Heart left ventricle (tissue), 16 donors: Measurements from ENCODE around the gene ANAPC15. TPM values are rescaled to one million over a fixed set of nuclear protein-coding genes. Genes with fewer than 3 reads are reported as not detected.

Experiments used
- ATAC-seq, 4 donors: fragments of 200-7000 bp; cut with Tn5 transposase; one replicate each; pipeline ENCODE4 v1.9.1; 2020 to 2022; ENCODE audit warnings: moderate library complexity in 4 of 4, mild to moderate bottlenecking in 3 of 4, moderate number of reproducible peaks in 1 of 4
- DNase-seq, 5 donors: peaks; one replicate each; pipeline ENCODE4 v3.0.0-alpha.2; 2020
- H3K27ac ChIP-seq, 12 donors: fragments of 200-600 bp; sonication (generic) in 4 of 12; one replicate each; pipeline versions ENCODE4 v1.5.0 to v1.8.0; 2016 to 2022; ENCODE audit warnings: mild to moderate bottlenecking in 2 of 12
- H3K27me3 ChIP-seq, 9 donors: fragments of 200-600 bp; sonication (generic) in 2 of 9; one replicate each; pipeline versions ENCODE4 v1.5.1 to v1.8.0; 2016 to 2022; ENCODE audit warnings: mild to moderate bottlenecking in 3 of 9
- H3K36me3 ChIP-seq, 9 donors: fragments of 200-600 bp; sonication (generic) in 2 of 9; one replicate each; pipeline versions ENCODE4 v1.5.0 to v1.8.0; 2018 to 2022; ENCODE audit warnings: mild to moderate bottlenecking in 2 of 9
- H3K4me1 ChIP-seq, 12 donors: fragments of 200-600 bp; sonication (generic) in 4 of 12; one replicate each; pipeline versions ENCODE4 v1.5.0 to v1.8.0; 2016 to 2022; ENCODE audit warnings: mild to moderate bottlenecking in 3 of 12
- H3K4me3 ChIP-seq, 12 donors: fragments of 200-600 bp; sonication (generic) in 4 of 12; one replicate each; pipeline versions ENCODE4 v1.5.0 to v1.8.0; 2017 to 2022; ENCODE audit warnings: mild to moderate bottlenecking in 9 of 12, moderate library complexity in 4 of 12
- H3K9me3 ChIP-seq, 12 donors: fragments of 200-600 bp; sonication (generic) in 4 of 12; one replicate each; pipeline versions ENCODE4 v1.5.0 to v1.8.0; 2016 to 2022; ENCODE audit warnings: mild to moderate bottlenecking in 1 of 12
- POLR2A ChIP-seq, 2 donors: fragments of 450-650 bp; IDR thresholded peaks; one replicate each; pipeline ENCODE4 v1.6.1; 2017; ENCODE audit warnings: antibody characterized with exemption in 2 of 2, mild to moderate bottlenecking in 2 of 2, moderate library complexity in 2 of 2
- WGBS, 4 donors: extraction: QIAGEN DNeasy Blood & Tissue Kit in 2 of 4; methylation state at CpG; one replicate each; pipeline versions ENCODE4 v1.1.5 to v1.1.7; 2013 to 2018; 5-methylcytosine and 5-hydroxymethylcytosine counted together
- intact Hi-C, 10 donors: fragments of 100-400 bp; cut with DNase I; formaldehyde crosslinking; loops; one replicate each; pipeline versions ENCODE4 v1.11.1 to v1.14.2; 2022
- polyA plus RNA-seq, 2 donors: library from polyadenylated mRNA; stranded (reverse); fragments of 200-250 nt; gene quantifications; one replicate each; pipeline ENCODE4 v1.2.3, GENCODE V29; 2013
- total RNA-seq, 9 donors: library from RNA; depleted of rRNA in 2 of 9; stranded (reverse); fragments of >200 nt in 2 of 9; fragmentation: NEBNext Ultra II Directional in 3 of 9; extraction: Animal tissue kit (Norgen Biotek cat#: 25700) in 3 of 9; gene quantifications; one replicate each; pipeline versions ENCODE4 v1.1.0 to v1.2.4, GENCODE V29; 2016 to 2023
- TF ChIP-seq, protein P1 (sequence below), 12 donors: fragments of 200-600 bp; sonication (generic) in 4 of 12; IDR thresholded peaks; one replicate each; pipeline versions ENCODE4 v1.5.0 to v1.8.0; 2018 to 2022; ENCODE audit warnings: antibody characterized with exemption in 12 of 12, mild to moderate bottlenecking in 5 of 12
- donor health status: ischemic (EF 13 %, LVEDD 7.1; RV severe dilation, severe dysfunction).
- donor health status: healthy with polysubstance abuse.
- donor health status: DM: no; HTN: yes; CAD: no.
- donor health status: DM: no; HTN: no; CAD: no.
- donor health status: ischemic (EF 25% LVEDD 6.9; RV normal size, moderate dysfunction).
- donor health status: ischemic (EF 25% LVEDD 5.7; RV mildly dilated, moderate dysfunction).
- donor health status: healthy.
- donor health status: DM: yes; HTN: yes; CAD: no.
- donor health status: ischemic (EF 35%, LVEDD 5.7; RV mildly dilated, moderate dysfunction).
- donor health status: nonischemic (EF 11% LVEDD 7.7; RV severe dilation, severe dysfunction).
- donor health status: DM: yes; HTN: yes; CAD: no.
- donor health status: PGD.
- donor health status: ischemic (EF 29% LVEDD 5.4; RV normal size, mild dysfunction).
- donor health status: nonischemic (EF 23%, LVEDD 6.1; RV moderate dilation, normal function).

Gene ANAPC15
- total and polyA plus RNA-seq, 11 donors, result 35.6 to 82.7 (median 40.1) TPM

DNA sequence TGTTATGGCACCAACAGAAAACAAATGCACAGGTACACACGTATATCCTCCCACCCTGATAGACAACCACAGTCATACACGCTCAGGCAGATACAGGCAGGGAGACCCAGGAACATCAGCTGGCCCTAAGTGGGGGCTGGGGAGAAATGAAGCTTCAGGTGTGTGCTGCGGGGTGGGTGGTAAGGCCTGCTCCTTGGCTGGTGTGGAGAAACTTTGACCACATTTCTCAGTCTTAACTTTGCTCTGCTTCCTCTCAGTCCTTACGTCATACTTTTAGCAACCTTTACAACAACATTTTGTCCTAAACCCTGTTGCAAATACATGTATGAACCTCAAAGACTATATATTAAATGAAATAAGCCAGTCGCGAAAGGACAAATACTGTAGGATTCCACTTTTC, 6.7 kb upstream of the ANAPC15 start:
- Histone ChIP-seq H3K36me3 (no peaks in the 10 kb centered on the region), H3K9me3 (no peaks in the 10 kb centered on the region), H3K4me1 (no peaks in the 10 kb centered on the region), H3K4me3 (no peak overlapping the region), H3K27ac (no peak overlapping the region), H3K27me3 (peaks cover 0 to 8% (median 0%) of the 10 kb centered on the region in 9 donors)
- TF ChIP-seq POLR2A (IDR thresholded peaks at IDR 0.05), result no peak
- TF ChIP-seq, protein P1, sequence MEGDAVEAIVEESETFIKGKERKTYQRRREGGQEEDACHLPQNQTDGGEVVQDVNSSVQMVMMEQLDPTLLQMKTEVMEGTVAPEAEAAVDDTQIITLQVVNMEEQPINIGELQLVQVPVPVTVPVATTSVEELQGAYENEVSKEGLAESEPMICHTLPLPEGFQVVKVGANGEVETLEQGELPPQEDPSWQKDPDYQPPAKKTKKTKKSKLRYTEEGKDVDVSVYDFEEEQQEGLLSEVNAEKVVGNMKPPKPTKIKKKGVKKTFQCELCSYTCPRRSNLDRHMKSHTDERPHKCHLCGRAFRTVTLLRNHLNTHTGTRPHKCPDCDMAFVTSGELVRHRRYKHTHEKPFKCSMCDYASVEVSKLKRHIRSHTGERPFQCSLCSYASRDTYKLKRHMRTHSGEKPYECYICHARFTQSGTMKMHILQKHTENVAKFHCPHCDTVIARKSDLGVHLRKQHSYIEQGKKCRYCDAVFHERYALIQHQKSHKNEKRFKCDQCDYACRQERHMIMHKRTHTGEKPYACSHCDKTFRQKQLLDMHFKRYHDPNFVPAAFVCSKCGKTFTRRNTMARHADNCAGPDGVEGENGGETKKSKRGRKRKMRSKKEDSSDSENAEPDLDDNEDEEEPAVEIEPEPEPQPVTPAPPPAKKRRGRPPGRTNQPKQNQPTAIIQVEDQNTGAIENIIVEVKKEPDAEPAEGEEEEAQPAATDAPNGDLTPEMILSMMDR (IDR thresholded peaks at IDR 0.05), result no peak
- intact Hi-C loops, result loop anchor here in 2 of 10 donors (10.0 kb wide), 2 partner anchors 306 to 316 kb away; partner anchors contain the start of gene CLPB (in 1 of the 2)
- WGBS, 4 donors, result 81 to 82% (median 81%) methylated on average over 6 of the region's 6 CpGs
- ATAC-seq (no peak), DNase-seq (no peak)

DNA sequence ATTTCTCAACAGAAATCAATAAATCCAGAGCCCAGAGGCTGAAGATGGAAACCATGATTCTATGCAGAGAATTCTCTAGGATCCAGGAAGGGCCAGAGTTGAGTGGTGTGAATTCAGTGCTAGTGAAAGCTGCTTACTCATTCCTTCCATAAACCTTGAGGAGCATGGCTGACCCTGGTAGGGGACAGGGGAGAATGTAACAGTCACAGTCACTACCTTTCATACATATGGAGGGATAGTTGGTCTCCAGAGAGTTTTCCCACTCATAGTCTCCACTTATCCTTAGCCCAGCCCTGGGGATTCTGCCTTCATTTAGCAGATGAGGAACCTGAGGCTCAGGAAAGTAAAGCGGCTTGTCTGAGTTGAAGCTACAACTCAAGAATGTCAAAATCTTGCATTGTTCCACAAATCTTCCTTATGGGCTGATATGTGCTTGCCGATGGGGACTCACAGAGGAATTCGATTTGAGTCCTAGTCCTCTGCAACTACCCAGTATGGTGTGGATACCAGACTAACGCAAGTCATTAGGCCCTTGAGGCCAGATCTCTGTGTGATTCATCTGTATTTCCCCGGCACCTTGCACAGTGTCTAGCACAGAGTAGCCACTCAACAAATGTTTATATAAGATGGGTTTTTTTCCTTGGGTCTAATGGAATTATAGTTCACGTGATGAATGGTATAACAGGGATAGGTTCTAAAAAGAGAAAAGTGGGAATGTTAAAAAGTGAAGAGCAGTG, 3.7 kb upstream of the ANAPC15 start:
- Histone ChIP-seq H3K27me3 (peaks cover 0 to 8% (median 0%) of the 10 kb centered on the region in 9 donors), H3K36me3 (no peaks in the 10 kb centered on the region), H3K4me3 (no peak overlapping the region), H3K9me3 (no peaks in the 10 kb centered on the region), H3K27ac (no peak overlapping the region), H3K4me1 (peaks cover 0 to 14% (median 11%) of the 10 kb centered on the region in 12 donors)
- TF ChIP-seq, protein P1 (IDR thresholded peaks at IDR 0.05), result no peak
- TF ChIP-seq POLR2A (IDR thresholded peaks at IDR 0.05), result no peak
- intact Hi-C loops, result loop anchor here in 2 of 10 donors (10.0 kb wide), 2 partner anchors 309 to 319 kb away; partner anchors contain the start of gene CLPB (in 1 of the 2)
- DNase-seq, result no peak
- 92 to 97% (median 94%) methylated on average over 6 of the region's 6 CpGs for WGBS, 4 donors
- ATAC-seq, result no peak

DNA sequence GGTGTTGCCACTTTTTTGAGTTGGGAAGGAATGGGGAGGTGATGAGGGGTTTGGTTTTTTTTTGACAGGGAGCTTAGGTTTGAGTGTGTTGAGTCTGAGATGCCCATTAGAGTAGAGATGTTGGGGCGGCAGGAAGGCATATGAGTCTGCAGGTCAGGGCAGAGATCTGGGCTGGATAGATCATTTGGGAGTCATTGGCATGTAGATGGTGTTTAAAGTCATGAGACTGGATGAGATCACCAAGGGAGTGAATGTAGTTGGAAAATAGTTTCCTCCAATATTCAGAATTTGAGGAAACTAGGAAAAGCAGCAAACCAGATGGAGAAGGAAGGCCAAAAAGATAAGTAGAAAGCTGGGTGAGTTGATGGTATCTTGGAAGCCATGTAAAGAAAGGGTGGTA, 2.1 kb upstream of the ANAPC15 start:
- peaks cover 0 to 19% (median 11%) of the 10 kb centered on the region in 12 donors for H3K4me1 ChIP-seq
- 97 to 100% (median 99%) methylated on average over 1 of the region's 1 CpG for WGBS, 4 donors
- intact Hi-C loops, result loop anchor here in 3 of 10 donors (5.0 to 10.0 kb wide), 3 partner anchors 108 to 320 kb away; partner anchors contain the start of genes CLPB (in 1 of the 3) and INPPL1 (in 1 of the 3)

More for the DNA sequence above, 2.1 kb upstream of the ANAPC15 start:
- DNase-seq, result no peak
- Histone ChIP-seq H3K27me3 (peaks cover 0 to 8% (median 0%) of the 10 kb centered on the region in 9 donors), H3K27ac (no peak overlapping the region), H3K4me3 (no peak overlapping the region), H3K9me3 (no peaks in the 10 kb centered on the region), H3K36me3 (peaks cover 0 to 8% (median 0%) of the 10 kb centered on the region in 9 donors)
- ATAC-seq, result no peak
- TF ChIP-seq, protein P1 (IDR thresholded peaks at IDR 0.05), result no peak
- no peak for TF ChIP-seq POLR2A (IDR thresholded peaks at IDR 0.05)
